HepG2 (cell line): Measurements from ENCODE around the gene EBPL. TPM values are rescaled to one million over a fixed set of nuclear protein-coding genes. Genes with fewer than 3 reads are reported as not detected.

Source experiments
- BHLHE40 ChIP-seq: IDR thresholded peaks from 2 replicates; pipeline ENCODE4 v1.6.1; 2011; ENCODE audit warnings: low read length, improper control_type of control experiment
- CEBPG ChIP-seq: IDR thresholded peaks from 2 replicates; pipeline ENCODE4 v1.6.1; 2016
- EHMT2 ChIP-seq: fragments of 200-600 bp; sonication (generic); IDR thresholded peaks from 2 replicates; pipeline ENCODE4 v1.7.0; 2017; ENCODE audit warnings: antibody characterized with exemption, low read depth, low read length, borderline replicate concordance
- KLF11 ChIP-seq: IDR thresholded peaks from 2 replicates; pipeline ENCODE4 v1.6.1; 2016; ENCODE audit warnings: missing compliant biosample characterization
- MLXIP ChIP-seq: sonication (generic); formaldehyde crosslinking; IDR thresholded peaks from 2 replicates; pipeline ENCODE4 v1.9.0; 2021; ENCODE audit warnings: missing genetic modification reagents, borderline replicate concordance
- RERE ChIP-seq: IDR thresholded peaks from 2 replicates; pipeline ENCODE4 v1.6.1; 2016; ENCODE audit warnings: low read depth, missing genetic modification reagents, missing compliant biosample characterization
- THAP9 ChIP-seq: sonication (generic); formaldehyde crosslinking; IDR thresholded peaks from 2 replicates; pipeline ENCODE4; 2020; ENCODE audit warnings: missing genetic modification reagents, mild to moderate bottlenecking, borderline replicate concordance
- ZNF138 ChIP-seq: sonication (generic); formaldehyde crosslinking; IDR thresholded peaks from 2 replicates; pipeline ENCODE4 v1.5.0; 2020; ENCODE audit warnings: mild to moderate bottlenecking, low read depth, missing genetic modification reagents
- ZNF263 ChIP-seq: sonication (generic); formaldehyde crosslinking; IDR thresholded peaks from 2 replicates; pipeline ENCODE4 v1.4.0; 2020; ENCODE audit warnings: missing genetic modification reagents
- ZNF367 ChIP-seq: sonication (generic); formaldehyde crosslinking; IDR thresholded peaks from 2 replicates; pipeline ENCODE4 v1.4.0; 2020; ENCODE audit warnings: missing genetic modification reagents, borderline replicate concordance
- ZNF512 ChIP-seq: sonication (generic); formaldehyde crosslinking; IDR thresholded peaks from 2 replicates; pipeline ENCODE4 v1.4.0; 2020; ENCODE audit warnings: mild to moderate bottlenecking, missing genetic modification reagents
- ZNF691 ChIP-seq: sonication (generic); formaldehyde crosslinking; IDR thresholded peaks from 2 replicates; pipeline ENCODE4 v1.4.0; 2020; ENCODE audit warnings: missing genetic modification reagents, low read depth, mild to moderate bottlenecking, borderline replicate concordance
- polyA plus RNA-seq, 8 experiments: library from polyadenylated mRNA; depleted of rRNA in 3 of 8; stranded (reverse) in 7 of 8; unstranded in 1 of 8; fragments of >200 nt; fragmentation: Illumina TruSeq in 4 of 8; extraction: Trizol in 4 of 8; gene quantifications; 2 replicates each; pipeline versions ENCODE4 v1.2.1 to v1.2.3, GENCODE V29; 2011 to 2016; ENCODE audit warnings: low read depth in 4 of 8, missing spikeins in 1 of 8, mixed read lengths in 1 of 8; ENCODE audit not compliant: insufficient read depth in 1 of 8
- total RNA-seq, 5 experiments: library from RNA; depleted of rRNA; stranded (reverse); fragments of >200 nt; fragmentation: Illumina TruSeq; extraction: Trizol; gene quantifications; 2 replicates each; pipeline ENCODE4 v1.2.3, GENCODE V29; 2016; ENCODE audit warnings: low read depth in 1 of 5

The EBPL gene
- total and polyA plus RNA-seq, 2 of the 13 experiments (the other 11 are each of a cell fraction or from before 2014, with no cell fraction given) = 96.5 to 152 TPM

- peak; percentile 61; the same call in 1 of the 2 replicates for TF ChIP-seq ZNF263 (CRISPR knock-in tag)
- 0 out of 2 replicates have a peak, but pooled peaks have one; percentile 60 for TF ChIP-seq THAP9
- peak; percentile 93 for TF ChIP-seq KLF11 (CRISPR knock-in tag)
- TF ChIP-seq MLXIP (CRISPR knock-in tag) = no peak; the same call in 1 of the 2 replicates
- TF ChIP-seq ZNF138 (CRISPR knock-in tag) = no peak; the same call in 1 of the 2 replicates
- TF ChIP-seq ZNF512 (CRISPR knock-in tag) = no peak
- peak; percentile 82; the same call in 1 of the 2 replicates for TF ChIP-seq ZNF367 (CRISPR knock-in tag)
- TF ChIP-seq BHLHE40 = no peak
- peak; percentile 90 for TF ChIP-seq CEBPG
- no peak for TF ChIP-seq EHMT2
- peak; percentile 92 for TF ChIP-seq ZNF691 (CRISPR knock-in tag)
- TF ChIP-seq RERE (CRISPR knock-in tag) = no peak
These were observed at the start of gene EBPL (continued) for GRCh38 chr13:49690995-49691784.
